Endodermal cell (in vitro differentiated cells): ENCODE data around the gene FMO3. TPM values are rescaled to one million over a fixed set of nuclear protein-coding genes. Genes with fewer than 3 reads are reported as not detected.

Experiments used
- DNase-seq: peaks from one replicate; pipeline ENCODE4 v3.0.0-alpha.2; 2017
- H3K27ac ChIP-seq: 2 replicates; pipeline ENCODE4 v1.5.1; 2013; ENCODE audit warnings: mild to moderate bottlenecking, low read depth, low read length, moderate library complexity
- H3K27me3 ChIP-seq: 2 replicates; pipeline ENCODE4 v1.6.1; 2013; ENCODE audit warnings: mild to moderate bottlenecking, low read length, moderate library complexity; ENCODE audit not compliant: insufficient read depth, control insufficient read depth, poor library complexity, severe bottlenecking
- H3K36me3 ChIP-seq: 2 replicates; pipeline ENCODE4 v1.7.0; 2013; ENCODE audit warnings: mild to moderate bottlenecking, low read length, moderate library complexity; ENCODE audit not compliant: control insufficient read depth, insufficient read depth
- H3K4me1 ChIP-seq: one replicate; pipeline ENCODE4 v1.7.0; 2013; ENCODE audit warnings: low read length; ENCODE audit not compliant: control insufficient read depth, insufficient read depth
- H3K4me3 ChIP-seq: 2 replicates; pipeline ENCODE4 v1.5.1; 2013; ENCODE audit warnings: mild to moderate bottlenecking, low read length, moderate library complexity
- H3K9ac ChIP-seq: 2 replicates; pipeline ENCODE4 v1.6.1; 2013; ENCODE audit warnings: mild to moderate bottlenecking, low read length, moderate library complexity; ENCODE audit not compliant: poor library complexity, severe bottlenecking; ENCODE audit errors: extremely low read depth
- H3K9me3 ChIP-seq: 2 replicates; pipeline ENCODE4 v1.6.1; 2013; ENCODE audit warnings: mild to moderate bottlenecking, low read length, moderate library complexity; ENCODE audit not compliant: control insufficient read depth
- H3K27ac Mint-ChIP-seq: 2 replicates; pipeline ENCODE4 v1.8.0; 2020; ENCODE audit warnings: mixed read lengths
- H3K27me3 Mint-ChIP-seq: 2 replicates; pipeline ENCODE4 v1.8.0; 2021; ENCODE audit warnings: mild to moderate bottlenecking, mixed read lengths; ENCODE audit not compliant: insufficient read depth
- H3K36me3 Mint-ChIP-seq: 2 replicates; pipeline ENCODE4 v1.8.0; 2020; ENCODE audit warnings: low read depth, mixed read lengths
- H3K4me1 Mint-ChIP-seq: 2 replicates; pipeline ENCODE4 v1.8.0; 2020; ENCODE audit warnings: mixed read lengths
- H3K4me3 Mint-ChIP-seq: 2 replicates; pipeline ENCODE4 v1.8.0; 2020; ENCODE audit warnings: mild to moderate bottlenecking, moderate library complexity, mixed read lengths
- H3K9me3 Mint-ChIP-seq: 2 replicates; pipeline ENCODE4 v1.8.0; 2020; ENCODE audit warnings: mild to moderate bottlenecking, mixed read lengths
- WGBS, 2 experiments: methylation state at CpG; one replicate each; pipeline versions ENCODE4 v1.1.5 to v1.1.7; 2013; ENCODE audit warnings: missing lambda C conversion rate in 2 of 2, mixed read lengths in 1 of 2; ENCODE audit not compliant: insufficient coverage in 1 of 2, insufficient read length in 1 of 2; 5-methylcytosine and 5-hydroxymethylcytosine counted together
- total RNA-seq, 2 donors: library from RNA; stranded (reverse); fragmentation: NEBNext Ultra II Directional in 1 of 2; extraction: Animal tissue kit (Norgen Biotek cat#: 25700) in 1 of 2; gene quantifications; 2 replicates in 1 of 2; 3 replicates in 1 of 2; pipeline ENCODE4 v1.2.1, GENCODE V29; 2021
- TF ChIP-seq, protein P1 (sequence below): fragments of 200-600 bp; sonication (generic); conservative IDR thresholded peaks from 2 replicates; pipeline ENCODE4 v1.5.0; 2021; ENCODE audit warnings: antibody characterized with exemption, mild to moderate bottlenecking

FMO3 gene
- total RNA-seq, 2 donors from 2014 or later = not detected

DNA sequence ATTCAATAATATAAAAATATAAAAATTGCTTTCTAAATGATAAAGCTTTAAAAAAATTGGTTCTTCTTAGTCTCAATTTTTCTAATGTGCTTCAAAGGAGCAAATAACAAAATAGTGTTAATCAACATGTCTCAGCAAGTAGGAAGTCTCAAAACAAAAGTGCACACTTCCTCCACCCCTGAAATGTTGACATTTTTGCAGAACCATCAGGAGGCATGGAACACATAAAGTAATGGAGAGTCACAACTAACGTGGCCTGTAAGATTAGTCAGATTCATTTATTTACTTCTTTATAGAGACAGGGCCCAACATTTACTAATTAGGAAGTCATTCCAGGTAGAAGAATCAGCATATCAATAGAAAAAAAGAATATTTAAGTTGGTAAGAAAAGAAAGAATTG, 59.5 kb downstream of the FMO3 start:
- Mint-ChIP-seq H3K27me3 (no peaks in the 10 kb centered on the region), H3K9me3 (no peaks in the 10 kb centered on the region), H3K27ac (no peak overlapping the region), H3K36me3 (no peaks in the 10 kb centered on the region), H3K4me3 (no peak overlapping the region), H3K4me1 (peaks cover 2% of the 10 kb centered on the region)
- H3K36me3 ChIP-seq = no peaks in the 10 kb centered on the region
- H3K27ac ChIP-seq = no peak overlapping the region
- H3K4me1 ChIP-seq = no peaks in the 10 kb centered on the region
- TF ChIP-seq, protein P1, sequence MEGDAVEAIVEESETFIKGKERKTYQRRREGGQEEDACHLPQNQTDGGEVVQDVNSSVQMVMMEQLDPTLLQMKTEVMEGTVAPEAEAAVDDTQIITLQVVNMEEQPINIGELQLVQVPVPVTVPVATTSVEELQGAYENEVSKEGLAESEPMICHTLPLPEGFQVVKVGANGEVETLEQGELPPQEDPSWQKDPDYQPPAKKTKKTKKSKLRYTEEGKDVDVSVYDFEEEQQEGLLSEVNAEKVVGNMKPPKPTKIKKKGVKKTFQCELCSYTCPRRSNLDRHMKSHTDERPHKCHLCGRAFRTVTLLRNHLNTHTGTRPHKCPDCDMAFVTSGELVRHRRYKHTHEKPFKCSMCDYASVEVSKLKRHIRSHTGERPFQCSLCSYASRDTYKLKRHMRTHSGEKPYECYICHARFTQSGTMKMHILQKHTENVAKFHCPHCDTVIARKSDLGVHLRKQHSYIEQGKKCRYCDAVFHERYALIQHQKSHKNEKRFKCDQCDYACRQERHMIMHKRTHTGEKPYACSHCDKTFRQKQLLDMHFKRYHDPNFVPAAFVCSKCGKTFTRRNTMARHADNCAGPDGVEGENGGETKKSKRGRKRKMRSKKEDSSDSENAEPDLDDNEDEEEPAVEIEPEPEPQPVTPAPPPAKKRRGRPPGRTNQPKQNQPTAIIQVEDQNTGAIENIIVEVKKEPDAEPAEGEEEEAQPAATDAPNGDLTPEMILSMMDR = no peak
- no peak overlapping the region for H3K9ac ChIP-seq
- WGBS, 2 experiments = 86% methylated on average over 1 of the region's 1 CpG; no CpG with 5 or more reads in 1 of the 2 experiments
- DNase-seq = no peak
- H3K4me3 ChIP-seq = no peak overlapping the region
- H3K9me3 ChIP-seq = no peaks in the 10 kb centered on the region
- no peaks in the 10 kb centered on the region for H3K27me3 ChIP-seq

- Mint-ChIP-seq H3K4me3 (no peak overlapping the region), H3K27me3 (no peaks in the 10 kb centered on the region), H3K27ac (no peak overlapping the region), H3K36me3 (no peaks in the 10 kb centered on the region), H3K9me3 (no peaks in the 10 kb centered on the region), H3K4me1 (no peaks in the 10 kb centered on the region)
- TF ChIP-seq, protein P1 = no peak
- 82 to 86% methylated on average over 2 of the region's 2 CpGs for WGBS, 2 experiments
- H3K9ac ChIP-seq = no peak overlapping the region
- no peaks in the 10 kb centered on the region for H3K36me3 ChIP-seq
- H3K27me3 ChIP-seq = no peaks in the 10 kb centered on the region
- DNase-seq = no peak
- no peaks in the 10 kb centered on the region for H3K4me1 ChIP-seq
- H3K9me3 ChIP-seq = no peaks in the 10 kb centered on the region
- H3K4me3 ChIP-seq = no peak overlapping the region
- no peak overlapping the region for H3K27ac ChIP-seq
These were observed 61.8 kb downstream of the FMO3 start for GRCh38 chr1:171152549-171152948.

DNA sequence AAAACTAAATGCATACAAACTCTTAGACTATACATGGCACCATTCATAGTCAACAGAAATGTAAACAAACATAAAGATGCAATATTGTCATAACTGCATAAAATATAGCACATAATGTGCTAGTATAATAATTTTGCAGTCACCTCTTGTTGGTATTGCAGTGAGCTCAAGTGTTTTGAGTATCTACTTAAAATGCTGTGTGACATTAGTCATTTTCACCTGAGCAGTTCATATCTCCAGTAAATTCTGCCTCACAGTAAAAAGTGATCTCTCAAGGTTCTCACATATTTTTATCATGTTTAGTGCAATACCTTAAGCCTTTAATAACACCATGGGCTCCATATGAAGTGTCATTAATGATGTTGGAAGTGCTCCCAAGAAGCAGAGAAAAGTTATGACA, 64.8 kb downstream of the FMO3 start:
- Histone ChIP-seq H3K9me3 (peaks cover 7% of the 10 kb centered on the region), H3K4me3 (no peak overlapping the region), H3K9ac (no peak overlapping the region), H3K27me3 (no peaks in the 10 kb centered on the region), H3K36me3 (no peaks in the 10 kb centered on the region), H3K27ac (no peak overlapping the region), H3K4me1 (peaks cover under 1% of the 10 kb centered on the region)
- Mint-ChIP-seq H3K27ac (no peak overlapping the region), H3K4me3 (no peak overlapping the region), H3K27me3 (no peaks in the 10 kb centered on the region), H3K4me1 (peaks cover 8% of the 10 kb centered on the region), H3K36me3 (no peaks in the 10 kb centered on the region), H3K9me3 (peaks cover 13% of the 10 kb centered on the region)
- TF ChIP-seq, protein P1 = no peak
- no peak for DNase-seq
